SK-MEL-5 (cell line): ENCODE results near the gene SOWAHB. TPM values are rescaled to one million over a fixed set of nuclear protein-coding genes. Genes with fewer than 3 reads are reported as not detected.
A peak's percentile ranks its signal among the peaks of the same experiment; 100 is the strongest.

Source experiments
- DNase-seq: peaks from one replicate; pipeline ENCODE4 v3.0.0-alpha.2; 2016; ENCODE audit warnings: low read depth, low spot score
- in situ Hi-C: cut with HindIII; loops from 2 replicates; pipeline ENCODE4 v1.10.0; 2016; ENCODE audit warnings: low sequenced_read_pairs, high pct_unique_total_duplicates, low pct_unique_long_range_greater_than_20kb
- polyA plus RNA-seq, 2 experiments: library from polyadenylated mRNA; depleted of rRNA; stranded (reverse); fragments of >200 nt; gene quantifications; 2 replicates each; pipeline ENCODE4 v1.2.3, GENCODE V29; 2015
- total RNA-seq: library from RNA; depleted of rRNA; stranded (reverse); fragments of >200 nt; shearing (Covaris generic); gene quantifications from 2 replicates; pipeline ENCODE4 v1.2.3, GENCODE V29; 2014; rRNA removed

SOWAHB gene, protein sequence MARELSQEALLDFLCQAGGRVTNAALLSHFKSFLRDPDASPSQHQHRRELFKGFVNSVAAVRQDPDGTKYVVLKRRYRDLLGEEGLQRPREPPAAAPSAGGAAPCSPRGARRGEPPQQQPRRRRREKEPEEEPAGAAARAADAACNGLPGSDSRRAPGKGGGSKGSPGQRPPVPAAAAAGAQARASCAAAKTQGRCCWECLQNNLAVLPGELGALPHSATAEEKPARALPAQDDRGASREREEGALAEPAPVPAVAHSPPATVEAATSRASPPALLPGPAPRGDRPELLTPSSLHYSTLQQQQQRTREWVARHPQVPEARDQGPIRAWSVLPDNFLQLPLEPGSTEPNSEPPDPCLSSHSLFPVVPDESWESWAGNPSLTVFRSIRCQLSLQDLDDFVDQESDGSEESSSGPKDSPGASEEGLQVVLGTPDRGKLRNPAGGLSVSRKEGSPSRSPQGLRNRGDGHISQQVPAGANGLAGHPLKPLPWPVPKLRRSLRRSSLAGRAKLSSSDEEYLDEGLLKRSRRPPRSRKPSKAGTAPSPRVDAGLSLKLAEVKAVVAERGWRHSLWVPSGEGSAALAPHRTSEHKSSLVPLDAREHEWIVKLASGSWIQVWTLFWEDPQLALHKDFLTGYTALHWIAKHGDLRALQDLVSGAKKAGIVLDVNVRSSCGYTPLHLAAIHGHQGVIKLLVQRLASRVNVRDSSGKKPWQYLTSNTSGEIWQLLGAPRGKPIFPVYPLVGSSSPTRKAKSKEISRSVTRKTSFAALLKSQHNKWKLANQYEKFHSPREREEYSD
- total RNA-seq: not detected in 2 replicates
- polyA plus RNA-seq (2015; cell fraction: cytosol; rRNA removed): not detected in 2 replicates
- not detected in 2 replicates for polyA plus RNA-seq (2015; cell fraction: nucleus; rRNA removed)

- DNase-seq: no peak
- in situ Hi-C loops: no loop called here
These were observed at the start of gene SOWAHB for GRCh38 chr4:76897536-76898384. SOWAHB (minus strand) TSS chr4:76898144; CDS start chr4:76897849, 295 bp downstream.

DNA sequence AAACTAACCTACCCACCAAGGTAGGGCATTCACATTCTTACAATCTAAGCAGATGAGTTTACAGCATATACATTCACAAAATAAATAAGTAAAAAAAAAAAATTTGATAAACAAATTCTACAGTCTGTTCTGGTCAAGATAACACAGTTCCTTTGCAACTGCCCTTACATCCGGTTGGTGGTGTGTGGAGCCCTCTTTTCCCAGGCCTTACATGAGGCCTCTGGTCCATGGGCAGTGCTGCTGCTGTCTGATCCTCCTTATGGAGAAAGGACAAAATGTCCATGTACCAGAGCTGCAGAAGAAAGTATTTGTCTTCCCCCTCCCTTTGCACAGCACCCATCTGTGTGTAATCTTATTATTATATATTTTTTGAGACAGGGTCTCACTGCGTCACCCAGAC lies 49.4 kb upstream of the SOWAHB start:
- in situ Hi-C loops: no loop called here

DNA sequence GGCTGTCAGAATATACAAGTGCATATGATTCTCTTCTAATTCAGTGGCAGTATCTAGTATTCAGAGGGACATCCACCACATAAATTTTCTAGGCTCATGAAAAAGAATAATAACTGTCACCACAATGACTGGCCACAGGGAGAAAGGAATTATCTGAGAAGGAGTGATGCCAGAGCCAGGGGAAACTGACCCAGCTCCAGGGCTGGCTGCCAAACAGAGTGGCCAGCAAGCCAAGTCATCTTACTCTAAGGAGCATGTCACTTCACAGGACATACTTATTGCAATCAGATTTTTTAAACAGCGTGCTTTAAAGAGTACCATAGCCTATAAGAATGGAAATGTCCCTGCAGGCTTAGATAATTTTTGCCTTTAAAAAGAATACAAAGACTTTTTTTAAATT lies 45.8 kb upstream of the SOWAHB start:
- DNase-seq: no peak
- in situ Hi-C loops: no loop called here

More for the DNA sequence above, 49.4 kb upstream of the SOWAHB start:
- peak; percentile 8 for DNase-seq

DNA sequence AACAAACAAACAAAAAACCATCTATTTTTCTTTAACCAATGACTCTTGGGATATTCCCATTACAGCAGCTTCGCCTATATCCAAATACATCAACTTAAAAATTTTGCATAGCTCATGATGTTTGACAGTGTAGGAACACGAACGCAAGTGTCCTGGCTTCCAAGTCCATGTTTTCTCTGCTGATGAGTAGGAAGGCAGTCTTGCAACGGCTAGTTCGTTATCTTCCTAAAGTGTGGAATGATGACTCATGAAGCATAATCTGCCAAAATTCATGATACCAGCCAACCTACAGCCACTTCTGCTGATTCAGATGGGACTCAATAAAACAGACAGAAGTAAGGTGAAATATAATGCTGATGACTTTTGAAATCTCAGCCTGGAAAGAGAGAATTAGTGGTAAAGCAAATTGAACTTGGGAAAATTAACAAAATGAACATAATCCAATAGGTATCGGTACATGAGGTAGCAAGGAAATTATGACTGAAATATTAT lies 45.2 kb upstream of the SOWAHB start:
- no peak for DNase-seq
- in situ Hi-C loops: no loop called here

GRCh38 chr4:76939184-76939583 lies 41.2 kb upstream of the SOWAHB start:
- in situ Hi-C loops: no loop called here
- no peak for DNase-seq

GRCh38 chr4:76931576-76932276 lies 33.8 kb upstream of the SOWAHB start:
- no peak for DNase-seq

DNA sequence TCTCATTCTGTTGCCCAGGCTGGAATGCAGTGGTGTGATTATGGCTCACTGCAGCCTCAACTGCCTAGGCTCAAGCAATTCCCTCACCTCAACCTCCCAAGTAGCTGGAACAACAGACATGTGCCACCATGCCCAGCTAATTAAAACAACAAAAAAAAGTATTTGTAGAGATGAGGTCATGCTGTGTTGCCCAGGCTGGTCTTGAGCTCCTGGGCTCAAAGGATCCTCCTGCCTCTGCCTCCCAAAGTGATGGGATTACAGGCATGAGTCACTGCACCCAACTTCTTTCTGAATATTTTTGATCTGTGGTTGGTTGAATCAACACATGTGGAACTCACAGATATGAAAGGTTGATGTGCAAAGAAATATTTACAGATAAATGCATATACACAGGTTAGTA lies 33.1 kb upstream of the SOWAHB start:
- no peak for DNase-seq
- in situ Hi-C loops: no loop called here

More at GRCh38 chr4:76931576-76932276, 33.8 kb upstream of the SOWAHB start:
- in situ Hi-C loops: no loop called here

DNA sequence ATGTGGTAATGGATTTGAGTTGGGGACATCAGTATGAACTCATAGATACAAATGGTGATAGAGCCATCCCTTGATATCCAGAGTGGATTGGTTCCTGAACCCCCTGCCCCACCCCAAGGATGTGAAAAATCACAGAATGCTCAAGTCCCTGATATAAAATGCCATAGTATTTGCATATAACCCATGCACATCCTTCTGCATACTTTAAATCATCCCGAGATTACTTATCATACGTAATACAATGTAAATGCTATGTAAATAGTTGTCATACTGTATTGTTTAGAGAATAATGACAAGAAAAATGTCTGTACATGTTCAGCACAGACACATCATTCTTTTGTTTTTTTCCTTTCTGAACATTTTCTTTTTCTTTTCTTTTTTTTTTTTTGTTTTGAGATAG lies 32.7 kb upstream of the SOWAHB start:
- in situ Hi-C loops: no loop called here
- DNase-seq: no peak

GRCh38 chr4:76926841-76927240 lies 28.9 kb upstream of the SOWAHB start:
- DNase-seq: no peak
- in situ Hi-C loops: no loop called here

DNA sequence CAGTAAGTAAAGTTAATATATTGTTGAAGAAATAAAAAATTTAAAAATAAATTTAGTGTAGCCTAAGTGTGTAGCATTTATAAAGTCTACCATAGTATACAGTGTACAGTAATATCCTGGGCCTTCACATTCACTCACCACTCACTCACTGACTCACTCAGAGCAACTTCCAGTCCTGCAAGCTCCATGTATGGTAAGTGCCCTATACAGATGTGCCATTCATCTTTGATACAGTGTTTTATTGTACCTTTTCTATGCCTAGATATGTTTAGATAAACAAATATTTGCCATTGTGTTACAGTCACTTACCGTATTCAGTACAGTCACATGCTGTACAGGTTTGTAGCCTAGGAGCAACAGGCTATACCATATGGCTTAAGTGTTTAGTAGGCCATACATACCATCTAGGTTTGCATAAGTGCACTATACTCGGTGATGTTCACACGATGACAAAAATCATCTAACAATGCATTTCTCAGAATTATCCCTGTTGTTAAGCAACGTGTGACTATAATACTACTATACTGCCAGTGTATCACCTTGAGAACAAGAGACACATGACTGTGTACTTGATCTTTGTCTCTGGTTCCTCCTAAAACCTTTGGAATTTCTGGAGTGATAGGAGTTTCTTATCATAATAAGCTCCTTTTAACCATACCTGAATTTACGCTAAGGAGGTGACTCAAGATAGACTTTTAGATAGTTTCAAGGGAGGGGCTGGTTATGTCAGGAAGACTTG lies 25.8 kb upstream of the SOWAHB start:
- in situ Hi-C loops: no loop called here
- no peak for DNase-seq

DNA sequence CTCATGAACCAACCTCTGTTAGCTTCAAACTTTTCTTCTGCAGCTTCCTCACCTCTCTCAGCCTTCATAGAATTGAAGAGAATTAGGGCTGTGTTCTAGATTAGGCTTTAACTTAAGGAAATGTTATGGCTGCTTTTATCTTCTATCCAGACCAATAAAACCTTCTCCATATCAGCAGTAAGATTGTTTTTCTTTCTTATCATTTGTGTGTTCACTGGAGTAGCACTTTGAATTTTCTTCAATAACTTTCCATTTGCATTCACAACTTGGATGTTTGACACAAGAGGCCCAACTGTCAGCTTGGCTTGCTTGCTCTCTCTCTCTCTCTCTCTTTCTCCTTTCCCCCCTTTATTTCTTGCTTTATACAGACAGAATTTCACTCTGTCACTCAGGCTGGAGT lies 22.8 kb upstream of the SOWAHB start:
- in situ Hi-C loops: no loop called here
- DNase-seq: no peak

DNA sequence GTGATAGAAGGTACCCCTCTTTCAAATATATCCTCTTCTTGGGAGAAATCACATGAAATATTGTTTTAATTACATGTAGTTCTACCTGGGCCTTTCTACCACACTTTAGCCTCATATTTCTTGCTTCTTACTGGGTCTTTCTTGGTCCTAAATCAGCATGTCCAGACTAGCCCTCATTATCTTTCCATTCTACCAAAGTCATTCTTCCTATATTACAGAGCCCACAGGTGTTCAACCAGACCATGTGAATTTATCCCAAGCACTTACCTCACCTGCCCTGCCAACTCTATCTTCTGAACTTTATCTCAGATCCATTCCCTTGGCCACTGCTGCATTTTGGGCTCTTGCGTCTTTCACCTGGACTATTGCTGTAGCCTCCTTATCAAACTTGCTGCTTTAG lies 11.8 kb upstream of the SOWAHB start:
- DNase-seq: no peak
- in situ Hi-C loops: no loop called here

DNA sequence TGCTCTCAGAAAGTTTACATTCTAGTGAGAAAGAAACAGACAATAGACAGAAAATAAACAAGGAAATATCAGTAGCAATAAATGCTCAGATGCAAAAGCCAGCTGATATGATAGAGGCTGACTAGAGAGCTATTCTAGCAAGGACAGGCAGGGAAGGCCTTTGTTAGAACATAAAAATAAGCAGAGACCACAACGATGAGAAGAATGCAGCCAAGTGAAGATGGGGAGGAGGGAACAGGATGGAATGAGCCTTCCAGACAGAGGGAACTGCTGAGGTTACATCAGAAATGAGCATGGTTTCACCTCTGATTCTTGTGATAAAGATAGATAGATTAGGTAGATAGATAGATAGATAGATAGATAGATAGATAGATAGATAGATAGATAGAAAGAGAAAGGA lies 7.6 kb upstream of the SOWAHB start:
- no peak for DNase-seq
- in situ Hi-C loops: no loop called here

DNA sequence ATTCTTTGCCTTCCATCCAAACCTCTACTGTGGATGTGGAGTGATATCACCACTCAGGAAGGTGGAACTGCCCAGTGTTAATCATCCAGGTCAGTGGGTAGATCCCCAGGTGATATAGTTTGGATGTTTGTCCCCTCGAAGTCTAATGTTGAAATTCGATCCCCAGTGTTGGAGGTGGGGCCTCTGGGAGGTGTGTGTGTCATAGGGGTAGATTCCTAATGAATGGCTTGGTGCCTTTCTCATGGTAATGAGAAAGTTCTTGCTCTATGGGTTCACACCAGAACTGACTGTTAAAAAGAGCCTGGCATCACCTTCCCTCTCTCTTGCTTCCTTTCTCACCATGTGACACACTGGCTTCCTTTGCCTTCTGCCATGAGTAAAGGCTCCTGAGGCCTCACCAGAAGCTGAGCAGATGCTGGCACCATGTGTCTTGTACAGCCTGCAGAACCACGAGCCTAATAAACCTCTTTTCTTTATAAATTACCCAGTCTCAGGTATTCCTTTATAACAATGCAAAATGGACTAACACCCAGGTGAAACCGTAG lies 6.8 kb upstream of the SOWAHB start:
- DNase-seq: no peak
- in situ Hi-C loops: no loop called here

GRCh38 chr4:76902233-76902890 lies 4.4 kb upstream of the SOWAHB start:
- in situ Hi-C loops: no loop called here

More at GRCh38 chr4:76902233-76902890, 4.4 kb upstream of the SOWAHB start:
- DNase-seq: no peak
